Posterior vena cava (tissue), 2 donors: ENCODE results near the gene HRAS. TPM values are rescaled to one million over a fixed set of nuclear protein-coding genes. Genes with fewer than 3 reads are reported as not detected.
A peak's percentile ranks its signal among the peaks of the same experiment; 100 is the strongest.
"Not testable (repeated sequence)": the region's sequence is repeated elsewhere in the genome, so short reads cannot be mapped to it uniquely, and the experiment has no call there.

Experiments
- DNase-seq: peaks from one replicate; pipeline ENCODE4 v3.0.0-alpha.2; 2020; ENCODE audit warnings: low spot score
- intact Hi-C, 2 donors: fragments of 100-400 bp; cut with DNase I; formaldehyde crosslinking; loops; one replicate each; pipeline versions ENCODE4 v1.14.1 to v1.14.2; 2022 to 2023
- long read RNA-seq, 2 donors: library from polyadenylated mRNA; unstranded; transcript quantifications; one replicate each; pipeline ENCODE4 v2.0.0, GENCODE V29; 2020 to 2021
- total RNA-seq, 2 donors: library from RNA; stranded (reverse); fragmentation: NEBNext Ultra II Directional; extraction: Animal tissue kit (Norgen Biotek cat#: 25700); gene quantifications; one replicate each; pipeline ENCODE4 v1.2.1, GENCODE V29; 2021
- donor health status: DM: yes; HTN: yes; CAD: no.
- donor health status: DM: yes; HTN: yes; CAD: no.

The HRAS gene
- 10 to 100 TPM; 37.2 to 48.5 TPM for total RNA-seq
- long read RNA-seq, donor 1, transcript HRAS-201 (6 exons, 894 nt), result major isoform, 5 of 15 reads
- long read RNA-seq, donor 1, partial matches to known transcripts, result 3 of 15 reads
- long read RNA-seq, donor 1, other reads (novel, unspliced or antisense), result 4 of 15 reads
- long read RNA-seq, donor 2, partial matches to known transcripts, result 7 of 10 reads
- long read RNA-seq, donor 2, other reads (novel, unspliced or antisense), result 1 of 10 reads

GRCh38 chr11:535519-536454 is at the start of gene HRAS:
Gene HRAS (minus strand): TSS chr11:535576.
- intact Hi-C loops, result no loop called here
- DNase-seq, result peak; percentile 98

- intact Hi-C loops, result no loop called here
- no peak for DNase-seq
Observed at GRCh38 chr11:584287-584686, 48.9 kb upstream of the HRAS start.

GRCh38 chr11:581752-582151 is 46.4 kb upstream of the HRAS start:
- intact Hi-C loops, result no loop called here
- no peak for DNase-seq

GRCh38 chr11:581342-581741 is 46.0 kb upstream of the HRAS start:
- no peak for DNase-seq
- intact Hi-C loops, result no loop called here

GRCh38 chr11:579830-580601 is 44.6 kb upstream of the HRAS start:
- no peak for DNase-seq
- intact Hi-C loops, result no loop called here

- intact Hi-C loops, result no loop called here
Observed at GRCh38 chr11:578276-579035, 43.1 kb upstream of the HRAS start.

GRCh38 chr11:577611-577894 is 42.2 kb upstream of the HRAS start:
- intact Hi-C loops, result no loop called here
- no peak for DNase-seq

More at GRCh38 chr11:578276-579035, 43.1 kb upstream of the HRAS start:
- DNase-seq, result no peak

GRCh38 chr11:576811-577610 is 41.6 kb upstream of the HRAS start:
- no peak for DNase-seq
- intact Hi-C loops, result no loop called here

- peak; percentile 98 for DNase-seq
- intact Hi-C loops, result no loop called here
Observed at GRCh38 chr11:575996-576768, 40.8 kb upstream of the HRAS start, which contains the start of gene PHRF1. Gene PHRF1 (plus strand): TSS chr11:576470. CDS start chr11:581513, 5,043 bp downstream.

- intact Hi-C loops, result no loop called here
- DNase-seq, result no peak
Observed at GRCh38 chr11:575313-575995, 40.1 kb upstream of the HRAS start.

GRCh38 chr11:574632-575312 is 39.4 kb upstream of the HRAS start:
- intact Hi-C loops, result no loop called here
- no peak for DNase-seq

GRCh38 chr11:574031-574570 is 38.7 kb upstream of the HRAS start:
- DNase-seq, intact Hi-C loops: not testable (repeated sequence)

GRCh38 chr11:573146-573759 is 37.9 kb upstream of the HRAS start:
- no peak for DNase-seq
- intact Hi-C loops, result no loop called here

- intact Hi-C loops, result no loop called here
- no peak for DNase-seq
Observed at GRCh38 chr11:571802-572185, 36.4 kb upstream of the HRAS start.

- no peak for DNase-seq
- intact Hi-C loops, result no loop called here
Observed at GRCh38 chr11:569158-569885, 33.9 kb upstream of the HRAS start.
